GM21825 (cell line): ENCODE data around the gene PPP1R3F.

Experiments used
- ATAC-seq: cut with Tn5 transposase; IDR thresholded peaks from one replicate; pipeline ENCODE4 v1.9.1; 2021; ENCODE audit warnings: mild to moderate bottlenecking, moderate library complexity; ENCODE audit not compliant: unreplicated experiment

The PPP1R3F gene

DNA sequence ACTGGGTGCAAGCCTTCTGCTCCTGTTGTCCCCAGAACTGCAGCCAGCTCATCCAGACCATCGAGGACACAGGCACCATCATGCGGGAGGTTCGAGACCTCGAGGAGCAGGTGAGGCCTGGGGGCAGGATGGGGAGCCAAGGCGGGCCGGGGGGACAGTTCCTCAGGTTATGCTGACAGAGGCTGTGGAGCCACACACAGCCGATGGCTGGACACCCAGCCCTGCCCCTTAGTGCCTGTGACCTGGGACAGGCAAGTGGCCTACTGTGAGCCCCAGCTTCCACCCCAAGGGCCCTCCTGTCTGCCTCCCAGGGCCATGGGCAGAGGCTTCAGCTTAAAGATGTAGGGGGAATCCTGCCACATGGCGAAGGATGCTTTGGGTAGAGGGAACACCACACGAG, 20.0 kb upstream of the PPP1R3F start:
- ATAC-seq, result no peak

DNA sequence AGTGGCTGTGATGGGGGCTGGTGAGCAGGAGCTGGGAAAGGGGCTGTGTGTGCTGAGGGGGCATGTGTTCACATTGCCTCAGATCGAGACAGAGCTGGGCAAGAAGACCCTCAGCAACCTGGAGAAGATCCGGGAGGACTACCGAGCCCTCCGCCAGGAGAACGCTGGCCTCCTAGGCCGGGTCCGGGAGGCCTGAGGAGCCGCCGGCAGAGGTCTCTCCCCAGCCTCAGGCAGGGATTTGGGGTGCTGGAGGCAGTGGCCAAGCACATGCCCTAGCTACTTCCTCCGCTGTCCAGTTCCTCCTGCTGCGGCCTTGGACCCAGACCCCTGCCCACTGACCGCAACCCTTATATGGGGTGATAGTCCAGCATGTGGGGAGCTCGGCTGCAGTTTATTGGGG, 19.5 kb upstream of the PPP1R3F start:
- no peak for ATAC-seq

DNA sequence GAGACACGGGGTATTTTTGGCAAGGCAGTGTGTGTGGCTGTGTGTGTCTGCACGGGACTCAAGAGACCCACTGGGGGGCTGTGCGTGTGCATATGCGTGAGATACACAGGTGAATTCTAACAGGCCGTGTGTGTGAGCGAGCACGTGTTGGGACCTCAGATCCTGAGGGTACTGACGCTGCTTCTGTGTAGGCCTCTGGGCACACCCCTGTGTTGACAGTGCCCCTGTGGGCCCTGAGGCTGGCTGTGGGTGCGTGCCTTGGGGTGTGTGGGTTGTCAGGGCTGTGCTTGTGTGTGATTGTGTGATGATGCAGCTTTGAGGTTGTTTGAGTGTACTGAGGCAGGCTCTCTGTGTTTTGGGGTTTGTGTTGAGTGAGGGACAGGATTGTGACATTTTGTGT, 19.0 kb upstream of the PPP1R3F start:
- ATAC-seq, result no peak

DNA sequence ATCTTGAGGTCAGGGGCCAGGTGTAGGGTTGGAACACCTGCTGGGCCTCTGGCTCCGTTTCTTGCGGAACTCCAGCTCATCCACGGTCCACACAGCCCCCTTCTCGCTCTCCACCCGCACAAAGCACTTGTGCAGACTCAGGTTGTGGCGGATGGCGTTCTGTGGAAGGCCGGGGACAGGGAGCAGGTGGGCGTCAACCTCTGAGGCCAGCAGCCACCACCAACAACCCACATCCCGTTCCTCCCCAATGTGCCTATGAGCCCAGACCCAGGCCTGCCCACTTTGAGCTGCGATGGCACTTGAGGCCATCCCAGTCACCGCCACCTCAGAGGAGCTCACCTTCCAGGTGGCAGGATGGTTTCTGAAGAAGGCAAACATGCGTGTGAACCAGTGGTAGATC, 18.3 kb upstream of the PPP1R3F start:
- no peak for ATAC-seq

DNA sequence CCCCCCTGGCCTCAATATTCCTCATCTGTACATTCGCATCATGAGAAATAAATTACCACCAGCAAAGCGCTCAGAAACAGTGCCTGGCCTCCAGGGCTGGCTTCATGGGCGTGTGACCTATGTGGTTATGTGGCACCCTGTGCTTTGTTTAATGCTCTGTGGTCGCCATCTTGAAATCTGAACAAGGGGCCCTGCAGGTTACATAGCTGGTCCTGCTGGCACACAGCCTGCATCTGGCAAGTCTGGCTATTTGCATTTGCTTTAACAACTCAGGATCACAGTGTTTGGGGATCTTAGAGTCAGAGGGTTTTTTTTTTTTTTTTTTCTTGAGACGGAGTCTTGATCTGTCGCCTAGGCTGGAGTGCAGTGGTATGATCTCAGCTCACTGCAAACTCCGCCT, 15.0 kb upstream of the PPP1R3F start:
- no peak for ATAC-seq

DNA sequence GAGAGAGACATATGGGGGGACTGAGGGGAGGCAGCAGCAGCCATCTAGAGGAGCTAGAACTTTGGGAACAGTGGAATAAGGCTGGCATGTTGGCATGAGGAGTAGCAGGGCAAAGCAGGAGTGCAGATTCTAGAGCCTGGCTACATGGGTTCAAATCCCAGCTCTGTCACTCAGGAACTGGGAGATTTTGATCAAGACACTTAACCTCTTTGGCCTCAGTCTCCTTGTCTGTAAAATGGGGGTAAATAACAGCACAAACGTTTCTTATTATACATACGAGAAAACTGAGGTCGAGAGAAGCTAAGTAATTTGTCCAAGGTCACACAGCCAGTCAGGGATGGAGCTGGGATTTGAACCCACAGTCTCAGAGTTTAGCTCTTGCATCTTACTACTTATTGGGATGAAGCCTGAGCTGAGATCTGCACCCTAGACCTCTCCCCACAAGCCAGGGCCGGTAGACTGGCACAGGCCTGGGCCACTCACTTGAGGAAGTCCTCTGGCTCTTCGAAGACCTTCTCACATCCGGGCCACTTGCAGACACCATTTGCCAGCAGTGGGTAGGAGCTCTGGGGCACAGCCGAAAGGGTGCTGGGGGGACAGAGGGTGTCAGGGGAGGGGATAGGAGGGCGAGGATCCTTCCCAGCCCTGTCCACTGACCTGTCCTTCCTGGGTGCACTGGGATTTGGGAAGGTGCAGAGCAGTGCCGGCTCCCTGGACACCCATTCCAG, 13.2 kb upstream of the PPP1R3F start:
- ATAC-seq, result no peak

DNA sequence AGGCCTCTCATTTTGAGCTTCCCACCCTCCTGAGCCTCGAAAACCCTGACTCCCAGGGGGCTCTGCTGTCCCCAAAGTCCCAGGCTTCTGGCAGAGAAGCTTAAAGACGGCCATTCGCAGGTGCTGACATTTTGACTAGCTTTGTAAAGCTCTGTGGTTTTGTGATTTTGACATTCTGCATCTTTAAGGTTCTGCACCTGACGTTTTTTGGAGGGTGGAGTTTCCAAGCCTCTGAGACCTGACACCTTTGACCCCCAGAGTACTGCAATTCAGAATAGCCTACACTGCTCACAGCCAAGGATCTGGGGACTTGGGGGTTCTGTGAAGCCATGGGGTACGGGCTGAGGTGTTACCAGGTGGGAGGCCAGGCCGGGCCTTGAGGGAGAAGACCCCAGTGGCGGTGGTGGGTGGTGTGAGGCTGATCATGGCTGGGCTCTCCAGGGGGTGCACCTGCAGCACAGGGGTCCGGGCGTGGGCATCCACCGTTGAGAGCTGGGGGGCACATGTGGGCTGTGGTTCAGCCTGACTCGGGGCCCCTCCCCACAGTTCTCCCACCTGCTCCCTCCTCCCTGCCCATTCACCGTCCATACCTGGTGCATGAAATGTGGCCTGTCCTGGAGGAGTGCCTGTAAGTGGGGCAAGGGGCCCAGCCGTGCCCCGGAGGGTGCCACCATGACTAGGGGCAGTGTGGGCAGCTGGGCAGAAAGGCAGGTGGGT, 12.4 kb upstream of the PPP1R3F start:
- ATAC-seq, result no peak

DNA sequence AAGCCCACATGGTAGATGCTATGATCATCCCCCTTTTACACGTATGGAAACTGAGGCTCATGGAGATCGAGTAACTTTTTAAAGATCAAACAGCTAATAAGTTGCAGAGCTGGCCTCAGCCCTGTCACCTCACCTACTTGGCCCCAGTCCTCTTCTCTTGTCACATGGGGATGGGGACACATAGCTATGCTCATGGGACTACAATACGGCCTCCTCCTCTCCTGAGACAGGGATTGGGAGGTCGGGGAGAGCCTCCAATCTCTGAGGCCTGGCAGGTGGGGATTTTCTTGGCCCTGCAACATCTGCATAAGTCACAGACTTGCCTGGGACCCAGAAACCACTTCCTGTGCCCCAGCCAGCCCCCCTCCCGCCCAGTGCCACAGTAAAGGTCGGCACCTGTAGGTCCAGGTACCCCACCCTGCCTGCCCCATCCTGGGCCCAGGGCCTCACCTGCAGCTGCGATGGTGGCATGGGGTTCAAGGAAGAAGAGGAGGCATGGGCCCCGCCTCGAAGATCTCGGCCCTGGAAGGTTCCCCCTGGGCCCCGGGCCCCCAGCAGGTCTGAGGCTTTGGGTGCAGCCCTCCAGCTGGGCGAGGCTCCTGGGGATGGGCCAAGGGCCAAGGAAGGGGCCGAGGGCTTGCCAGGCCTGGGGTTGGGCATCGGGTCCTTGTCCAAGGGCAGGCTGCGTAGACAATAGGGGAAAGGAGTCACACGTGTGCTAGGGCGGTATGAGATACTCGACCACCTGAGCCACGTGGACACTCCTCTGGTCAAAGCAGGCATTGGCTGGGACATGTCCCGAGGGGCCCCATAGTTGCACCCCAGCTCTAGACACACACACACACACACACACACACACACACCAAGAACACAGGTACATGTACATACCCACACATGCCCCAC, 11.5 kb upstream of the PPP1R3F start:
- no peak for ATAC-seq

DNA sequence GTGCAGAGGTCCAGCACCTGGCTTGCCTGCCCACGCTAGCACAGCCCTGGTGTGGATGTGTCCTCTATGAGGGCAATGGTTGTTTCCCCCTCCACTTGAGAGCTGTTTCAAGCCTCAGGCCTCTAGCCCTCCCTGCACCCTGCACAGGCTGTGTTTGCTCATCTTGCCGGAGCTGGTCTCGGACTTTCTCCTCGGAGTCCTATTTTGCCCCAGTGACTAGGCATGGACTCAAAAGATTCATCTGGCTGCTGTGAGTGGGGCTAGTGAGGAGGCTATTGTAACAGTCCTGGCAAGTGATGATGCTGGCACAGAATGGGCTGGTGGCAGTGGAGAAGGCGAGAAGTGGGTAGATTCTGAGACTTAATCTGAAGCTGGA, 10.9 kb upstream of the PPP1R3F start:
- ATAC-seq, result no peak

DNA sequence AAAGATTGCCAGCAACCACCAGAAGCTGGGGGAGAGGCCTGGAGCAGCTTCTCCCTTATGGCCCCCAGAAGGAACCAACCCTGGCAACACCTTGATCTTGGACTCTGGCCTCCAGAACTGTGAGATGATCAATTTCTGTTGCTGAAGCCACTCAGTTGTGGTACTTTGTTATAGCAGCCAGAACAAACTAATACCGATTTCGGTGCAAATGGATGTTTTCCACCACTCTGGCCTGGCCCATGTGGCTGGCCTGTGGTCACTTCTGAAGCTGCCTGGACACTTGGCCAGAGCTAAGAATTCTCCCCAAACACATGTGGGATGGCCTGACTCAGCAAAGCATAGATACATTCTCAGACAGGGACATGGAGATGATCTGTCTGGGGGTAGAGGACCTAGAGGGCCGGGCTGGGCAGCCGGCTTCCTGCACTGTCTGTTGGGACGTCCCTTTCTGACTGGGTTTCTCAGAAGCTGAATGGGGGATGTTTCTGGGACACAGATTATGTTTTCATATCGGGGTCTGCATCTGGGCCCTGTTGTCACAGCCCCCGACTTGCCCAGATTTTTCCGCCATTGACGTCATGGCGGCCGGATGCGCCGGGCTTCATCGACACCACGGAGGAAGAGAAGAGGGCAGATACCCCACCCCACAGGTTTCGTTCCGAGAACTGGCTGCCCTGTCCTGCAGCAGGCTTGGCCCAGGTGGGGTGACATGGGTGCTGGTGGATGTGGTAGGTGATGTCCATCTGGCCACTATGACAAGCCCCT, 9.2 kb upstream of the PPP1R3F start:
- ATAC-seq, result no peak

DNA sequence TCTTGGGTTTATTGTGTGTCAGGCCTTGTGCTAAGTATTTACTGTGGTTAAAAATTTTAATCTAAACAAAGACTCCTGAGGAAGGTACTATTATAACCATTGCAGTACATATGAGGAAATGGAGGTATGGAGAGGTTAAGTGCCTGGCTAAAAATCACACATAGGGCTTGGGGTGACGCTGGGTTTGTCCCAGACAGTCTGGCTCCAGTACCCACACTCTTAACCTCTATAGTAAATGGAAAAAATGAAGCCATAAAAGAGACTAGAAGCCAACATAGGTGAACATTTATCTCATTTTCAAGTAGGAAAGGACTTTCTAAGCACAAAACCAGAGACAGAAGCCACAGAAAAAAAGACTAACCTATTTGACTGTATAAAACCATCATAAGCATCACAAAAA, 7.0 kb upstream of the PPP1R3F start:
- no peak for ATAC-seq

DNA sequence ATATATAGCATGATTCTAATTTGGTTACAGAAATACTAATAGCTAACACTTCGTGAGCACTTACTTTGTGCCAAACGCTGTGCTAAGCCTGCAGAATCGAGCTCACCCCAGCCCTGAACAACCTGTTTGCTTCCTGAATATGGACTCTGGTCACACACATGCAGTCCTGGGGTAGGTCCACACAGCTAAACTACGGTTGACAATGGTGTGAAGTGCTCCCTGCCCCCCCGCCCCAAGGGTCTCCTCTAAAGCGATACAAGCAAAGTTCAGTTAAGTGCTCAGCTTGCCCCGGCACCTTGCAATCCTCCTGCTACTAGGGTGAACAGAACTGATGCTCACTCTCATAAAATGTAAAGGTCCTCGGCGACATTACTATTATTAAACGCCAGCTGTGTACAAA, 6.0 kb upstream of the PPP1R3F start:
- no peak for ATAC-seq

DNA sequence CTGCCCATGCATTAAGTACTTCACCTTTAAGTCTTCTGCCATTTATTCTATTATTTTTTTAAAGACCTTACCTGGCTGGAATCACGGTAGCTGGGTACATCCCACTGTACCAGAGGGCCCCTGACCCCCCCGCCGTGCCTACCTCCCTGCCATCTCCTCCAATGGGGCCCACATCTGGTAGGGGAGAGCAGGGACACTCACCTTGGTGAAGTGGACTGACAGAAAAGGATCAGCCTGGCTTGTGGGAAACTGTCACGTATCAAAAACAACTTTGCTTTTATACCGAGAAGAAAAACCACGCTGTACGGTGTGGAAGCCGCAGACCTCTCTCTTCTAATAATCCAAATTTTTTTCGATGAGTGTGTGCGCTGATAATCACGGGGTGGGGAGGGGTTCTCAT, 5.1 kb upstream of the PPP1R3F start, which contains the start of gene FOXP3:
TSS of gene FOXP3 (minus strand) at position 251 of the 400 bp plus-strand sequence. CDS start 6,205 bp downstream, outside the sequence.
- ATAC-seq, result no peak

DNA sequence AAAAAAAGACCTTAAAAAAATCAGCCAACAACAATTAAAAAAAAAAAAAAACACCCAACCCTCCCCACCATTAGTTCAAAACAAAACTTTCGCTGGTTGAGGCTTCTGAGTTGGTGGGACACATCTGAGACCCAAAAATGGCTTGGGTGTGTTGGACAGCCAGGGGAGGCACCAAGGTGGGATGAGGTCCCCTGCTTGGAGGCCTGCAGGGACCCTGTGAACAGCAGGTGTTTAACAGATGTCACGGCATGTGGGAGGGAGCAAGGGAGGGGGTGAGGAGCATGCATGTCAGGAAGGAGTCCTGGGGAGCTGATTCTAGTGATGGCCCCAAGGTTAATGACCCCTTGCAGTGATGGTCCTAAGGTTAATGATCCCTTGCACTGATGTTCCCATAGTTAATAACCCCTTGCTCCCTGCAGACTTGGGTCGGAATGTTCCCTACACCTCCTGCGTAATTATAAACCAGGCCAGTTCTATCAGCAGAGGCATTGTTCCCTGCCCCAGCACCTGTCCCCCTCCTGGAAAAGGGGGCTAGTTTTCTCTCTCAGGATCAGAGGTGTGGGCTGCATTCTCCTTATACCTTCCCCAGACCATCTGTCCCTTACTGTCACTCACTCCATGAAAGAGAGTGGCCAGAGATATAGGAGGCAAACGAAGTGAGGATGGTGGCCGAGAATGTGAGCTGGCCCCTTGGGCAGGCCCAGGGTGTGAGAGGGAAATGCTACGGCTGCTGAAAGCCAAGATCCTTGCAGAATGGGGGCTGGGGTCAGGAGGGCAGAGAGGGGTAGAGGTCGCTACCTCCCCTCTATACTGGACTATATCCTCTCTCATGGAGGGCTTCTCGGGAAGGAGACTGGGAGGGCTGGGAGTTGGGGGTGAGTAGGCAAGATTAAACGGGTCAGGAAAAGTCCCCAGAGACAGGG, 2.8 kb upstream of the PPP1R3F start:
- ATAC-seq, result no peak

DNA sequence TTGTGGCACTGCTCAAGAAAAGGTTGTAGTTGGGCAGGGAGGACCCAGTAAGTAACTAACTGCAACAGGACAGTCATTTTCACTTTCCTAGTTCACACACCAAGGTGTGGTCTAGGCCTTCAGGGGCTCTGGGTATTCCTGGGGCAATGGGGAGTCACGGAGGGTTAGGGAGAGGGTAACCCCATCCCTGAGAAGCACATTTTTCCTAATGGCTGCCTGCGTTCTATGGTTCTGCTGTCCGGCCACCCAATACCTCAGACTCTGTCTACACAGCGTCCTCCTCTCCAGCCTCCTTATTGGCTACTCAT, 937 bp upstream of the PPP1R3F start:
- no peak for ATAC-seq

DNA sequence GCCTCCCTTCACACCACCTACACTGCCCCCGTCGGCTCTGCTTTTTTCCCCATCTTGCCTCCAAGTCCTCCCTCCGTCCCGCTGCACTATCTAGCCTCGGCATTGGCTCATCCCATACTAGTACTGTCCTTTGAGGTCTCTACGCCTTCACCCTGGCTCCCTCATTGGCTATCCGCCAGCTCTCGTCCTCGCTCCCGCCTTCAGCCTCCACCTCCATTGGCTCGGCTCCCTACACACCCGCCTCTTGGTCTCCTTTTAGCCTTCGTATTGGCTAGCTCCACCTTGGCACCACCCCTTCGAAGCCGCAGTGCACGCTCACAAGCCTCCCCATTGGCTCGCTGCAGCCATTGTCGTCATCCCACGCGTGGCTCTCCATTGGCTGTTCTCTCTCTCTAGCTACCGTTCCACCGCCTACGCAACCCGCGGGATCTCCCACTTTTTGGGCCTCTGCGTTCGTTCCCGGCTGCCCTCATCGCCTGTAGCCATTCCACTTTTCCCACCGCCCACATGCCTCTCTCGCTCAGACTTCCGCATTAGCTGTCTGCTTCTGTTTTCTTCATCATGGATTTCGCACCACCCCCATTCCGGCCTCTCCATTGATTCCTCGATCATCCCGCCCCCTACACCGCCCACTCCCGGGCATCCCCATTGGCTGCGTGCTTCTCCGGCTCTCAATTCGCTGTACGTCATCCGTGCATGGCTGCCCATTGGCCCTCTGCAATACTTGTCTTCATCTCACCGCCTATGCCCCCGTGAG, 405 bp upstream of the PPP1R3F start:
- ATAC-seq, result peak; percentile 84

DNA sequence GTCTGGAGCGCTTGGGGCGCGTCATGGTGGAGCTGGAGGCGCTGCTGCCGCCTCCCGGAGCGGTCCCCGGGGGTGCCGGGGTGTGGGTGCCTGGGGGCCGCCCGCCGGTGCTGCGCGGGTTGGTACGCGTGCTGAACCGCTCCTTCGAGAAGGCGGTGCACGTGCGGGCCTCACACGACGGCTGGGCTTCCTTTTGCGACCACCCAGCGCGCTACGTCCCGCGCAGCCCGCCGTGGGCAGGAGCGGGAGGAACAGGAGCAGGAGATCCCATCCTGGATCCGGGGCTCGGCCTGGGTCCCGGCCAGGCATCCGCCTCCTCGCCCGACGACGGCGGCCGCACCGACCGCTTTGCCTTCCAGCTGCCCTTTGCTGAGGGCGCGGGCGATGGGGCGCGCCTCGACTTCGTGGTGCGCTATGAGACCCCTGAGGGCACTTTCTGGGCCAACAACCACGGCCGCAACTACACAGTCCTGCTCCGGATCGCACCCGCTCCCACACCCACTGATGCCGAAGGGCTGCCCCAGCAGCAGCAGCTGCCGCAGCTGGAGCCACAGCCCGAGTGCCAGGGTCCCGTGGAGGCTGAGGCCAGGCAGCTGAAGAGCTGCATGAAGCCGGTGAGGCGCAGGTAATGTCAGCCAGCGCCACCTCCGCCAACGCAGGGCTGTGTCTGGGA, 792 bp downstream of the PPP1R3F start:
- no peak for ATAC-seq

DNA sequence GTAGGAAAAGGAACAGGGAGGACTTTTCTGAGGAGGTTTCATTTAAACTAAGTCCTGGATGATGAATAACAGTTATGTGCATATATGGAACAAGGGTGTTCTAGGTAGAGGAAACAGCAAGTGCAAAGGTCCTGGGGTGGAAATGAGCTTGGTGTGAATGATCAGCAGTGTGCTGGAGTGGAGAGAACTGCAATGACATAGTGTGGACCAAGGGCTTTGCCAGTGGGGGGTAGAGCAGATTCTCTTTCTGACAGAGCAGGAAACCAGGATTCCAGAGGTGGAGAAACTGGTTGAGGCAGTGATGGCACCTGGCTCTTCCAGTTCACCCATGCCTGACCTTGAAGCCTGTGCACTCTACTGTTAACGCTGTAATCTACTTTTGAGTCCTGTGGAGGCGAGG, 1.7 kb downstream of the PPP1R3F start:
- ATAC-seq, result no peak

DNA sequence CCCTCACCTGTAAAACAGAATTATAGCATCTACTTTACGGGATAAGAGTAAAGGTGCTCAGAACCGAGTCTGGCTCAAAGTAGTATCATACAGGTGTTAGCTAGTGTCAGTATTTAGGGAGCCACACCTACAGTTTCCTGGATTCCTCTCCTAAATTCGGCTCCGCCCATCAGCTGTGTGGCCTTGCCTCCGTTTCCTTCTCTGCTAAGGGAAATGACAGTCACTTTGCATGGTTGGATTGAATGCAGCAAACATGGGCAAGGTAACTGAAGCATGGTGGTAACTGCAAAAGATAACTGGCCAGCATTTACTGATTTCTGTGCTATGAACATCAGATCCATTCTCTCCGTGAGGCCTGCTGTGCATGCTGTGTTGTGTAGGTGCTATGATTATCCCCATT, 2.8 kb downstream of the PPP1R3F start:
- no peak for ATAC-seq
